K562 (cell line): ENCODE data around the gene SMG9. TPM values are rescaled to one million over a fixed set of nuclear protein-coding genes. Genes with fewer than 3 reads are reported as not detected.

Experiments used
- ATAC-seq: fragments of 200-7000 bp; cut with Tn5 transposase; 3 replicates; pipeline ENCODE4 v1.9.1; 2020; ENCODE audit warnings: moderate library complexity
- BruUV-seq: library from RNA; stranded (reverse); fragments of 400-500 nt; replicated peaks from 2 replicates; lab custom pipeline; 2021; lab: Mats Ljungman, UMichigan
- CTCF ChIA-PET: fragments of 300-600 bp; formaldehyde crosslinking; extraction: SDS; loops from one replicate; lab custom pipeline; 2021; ENCODE audit warnings: low intra/inter-chr PET ratio; lab: Yijun Ruan, JAX
- POLR2A ChIA-PET: fragments of 300-600, 350-650 bp; sonication (Branson Sonifier 250); formaldehyde crosslinking; extraction: SDS; loops from one replicate; lab custom pipeline; 2021; ENCODE audit warnings: antibody characterized with exemption, inconsistent platforms; lab: Yijun Ruan, JAX
- DNase-seq, 4 experiments: peaks; one replicate each; pipeline versions ENCODE4 v3.0.0 to v3.0.0-alpha.2; 2011 to 2018; ENCODE audit warnings: low spot score in 3 of 4, mixed read lengths in 3 of 4; ENCODE audit errors: extremely low read depth in 1 of 4
- FAIRE-seq: peaks from 2 replicates; lab custom pipeline; 2011; peaks lifted over from hg19 to GRCh38; lab: Jason Lieb, UNC
- H2AFZ ChIP-seq: 2 replicates; pipeline ENCODE4 v1.6.0; 2011; ENCODE audit warnings: low read depth, low read length, control low read depth, inconsistent platforms
- H3K27ac ChIP-seq: fragments of 200-600 bp; 3 replicates; pipeline ENCODE4 v1.8.0; 2011; ENCODE audit warnings: low read depth, mild to moderate bottlenecking, control low read depth, inconsistent platforms, low read length, moderate library complexity, mixed read lengths; ENCODE audit errors: extremely low read depth
- H3K27me3 ChIP-seq, 2 experiments: fragments of 300-600 bp in 1 of 2; 2 replicates in 1 of 2; 3 replicates in 1 of 2; pipeline versions ENCODE4 v1.6.0 to v1.8.0; 2011; ENCODE audit warnings: inconsistent platforms in 2 of 2, low read length in 2 of 2, mild to moderate bottlenecking in 1 of 2, mixed read lengths in 1 of 2, moderate library complexity in 1 of 2; ENCODE audit not compliant: control insufficient read depth in 2 of 2, insufficient read depth in 2 of 2
- H3K36me3 ChIP-seq: fragments of 300-600 bp; 3 replicates; pipeline ENCODE4 v1.8.0; 2011; ENCODE audit warnings: mild to moderate bottlenecking, low read length, inconsistent platforms; ENCODE audit not compliant: control insufficient read depth, insufficient read depth
- H3K4me1 ChIP-seq, 2 experiments: fragments of 200-600 bp in 1 of 2; replicated peaks in 1 of 2; 2 replicates in 1 of 2; 3 replicates in 1 of 2; pipeline versions ENCODE4 v1.5.1 to v1.8.0; 2011; ENCODE audit warnings: inconsistent platforms in 2 of 2, low read length in 2 of 2, mild to moderate bottlenecking in 1 of 2, mixed read lengths in 1 of 2, moderate library complexity in 1 of 2; ENCODE audit not compliant: control insufficient read depth in 2 of 2, insufficient read depth in 2 of 2
- H3K4me2 ChIP-seq: 2 replicates; pipeline ENCODE4 v1.6.1; 2011; ENCODE audit warnings: low read length, control low read depth, inconsistent platforms, mixed read lengths; ENCODE audit not compliant: insufficient read depth
- H3K4me3 ChIP-seq: fragments of 200-600 bp; sonication (generic), shearing (Covaris generic); 2 replicates; pipeline ENCODE4 v1.5.1; 2016; ENCODE audit warnings: control low read depth, inconsistent platforms
- H3K79me2 ChIP-seq: fragments of 200-600 bp; 3 replicates; pipeline ENCODE4 v1.8.0; 2011; ENCODE audit warnings: low read length, inconsistent platforms; ENCODE audit not compliant: control insufficient read depth, insufficient read depth
- H3K9ac ChIP-seq, 2 experiments: 2 replicates each; pipeline versions ENCODE4 v1.6.0 to v1.6.1; 2011; ENCODE audit warnings: low read depth in 2 of 2, low read length in 2 of 2, control low read depth in 1 of 2, inconsistent platforms in 1 of 2, mild to moderate bottlenecking in 1 of 2, mixed read lengths in 1 of 2; ENCODE audit not compliant: insufficient read depth in 1 of 2
- H3K9me1 ChIP-seq: one replicate; pipeline ENCODE4 v1.6.0; 2011; ENCODE audit warnings: inconsistent platforms, mild to moderate bottlenecking, low read length, moderate library complexity; ENCODE audit not compliant: control insufficient read depth, insufficient read depth
- H3K9me3 ChIP-seq: replicated peaks from 2 replicates; pipeline ENCODE4 v1.5.1; 2011; ENCODE audit warnings: low read depth, low read length, inconsistent platforms; ENCODE audit not compliant: control insufficient read depth, insufficient read depth
- H4K20me1 ChIP-seq: replicated peaks from 2 replicates; pipeline ENCODE4 v1.6.1; 2011; ENCODE audit warnings: low read length, inconsistent platforms, mixed read lengths; ENCODE audit not compliant: control insufficient read depth, insufficient read depth
- ADNP ChIP-seq: fragments of 200-800 bp; sonication (Bioruptor generic); IDR thresholded peaks from 2 replicates; pipeline ENCODE4 v1.6.1; 2016; ENCODE audit warnings: missing genetic modification characterization, missing compliant biosample characterization
- ARID1B ChIP-seq: fragments of 450-650 bp; IDR thresholded peaks from 2 replicates; pipeline ENCODE4 v1.6.1; 2016; ENCODE audit warnings: antibody characterized with exemption, mild to moderate bottlenecking, inconsistent platforms
- CEBPG ChIP-seq, 3 experiments: fragments of 200-800 bp in 1 of 3; sonication (Bioruptor generic) in 1 of 3; sonication (generic) in 1 of 3; formaldehyde crosslinking in 1 of 3; IDR thresholded peaks in 2 of 3; conservative IDR thresholded peaks in 1 of 3; 2 replicates each; pipeline versions ENCODE4 v1.6.1 to v1.8.0; 2016 to 2022; ENCODE audit warnings: missing compliant biosample characterization in 2 of 3, missing genetic modification characterization in 2 of 3, mild to moderate bottlenecking in 1 of 3, missing genetic modification reagents in 1 of 3
- FOSL1 ChIP-seq: fragments of 200-800 bp; sonication (Bioruptor generic); conservative IDR thresholded peaks from 2 replicates; pipeline ENCODE4 v1.6.1; 2016; ENCODE audit warnings: missing genetic modification characterization, missing compliant biosample characterization
- JUND ChIP-seq, 2 experiments: IDR thresholded peaks; 2 replicates in 1 of 2; 3 replicates in 1 of 2; pipeline ENCODE4 v1.6.1; 2011; ENCODE audit warnings: borderline replicate concordance in 2 of 2, low read depth in 2 of 2, low read length in 2 of 2, improper control_type of control experiment in 1 of 2, missing biosample characterization in 1 of 2, missing genetic modification characterization in 1 of 2, missing genetic modification reagents in 1 of 2
- KDM1A ChIP-seq, 2 experiments: fragments of 450-650 bp; IDR thresholded peaks; 2 replicates each; pipeline ENCODE4 v1.6.1; 2016; ENCODE audit warnings: mild to moderate bottlenecking in 2 of 2
- KLF16 ChIP-seq: IDR thresholded peaks from 2 replicates; pipeline ENCODE4 v1.6.1; 2016; ENCODE audit warnings: antibody characterized with exemption
- NFIX ChIP-seq: fragments of 250-450 bp; sonication (Bioruptor Pico); IDR thresholded peaks from 2 replicates; pipeline ENCODE4 v1.4.0; 2020; ENCODE audit warnings: low read depth, mild to moderate bottlenecking, moderate library complexity
- RB1 ChIP-seq: fragments of 450-650 bp; IDR thresholded peaks from 2 replicates; pipeline ENCODE4 v1.6.1; 2017; ENCODE audit warnings: low read depth, mild to moderate bottlenecking
- RBM25 ChIP-seq: fragments of 200-400 bp; formaldehyde crosslinking; IDR thresholded peaks from 2 replicates; pipeline ENCODE4 v1.6.1; 2018; ENCODE audit warnings: low read length, low read depth, moderate library complexity; ENCODE audit not compliant: severe bottlenecking
- STAG1 ChIP-seq: sonication (generic); formaldehyde crosslinking; IDR thresholded peaks from 2 replicates; pipeline ENCODE4 v1.5.0; 2020; ENCODE audit warnings: missing genetic modification reagents, borderline replicate concordance
- ZNF121 ChIP-seq: sonication (generic); formaldehyde crosslinking; conservative IDR thresholded peaks from 2 replicates; pipeline ENCODE4 v1.8.0; 2022; ENCODE audit warnings: missing genetic modification reagents
- ZNF76 ChIP-seq: fragments of 250-450 bp; sonication (Bioruptor Pico); IDR thresholded peaks from 2 replicates; pipeline ENCODE4 v1.4.0; 2020; ENCODE audit warnings: mild to moderate bottlenecking, moderate library complexity, borderline replicate concordance
- WGBS: fragments of 100-300 bp; shearing (Covaris generic); methylation state at CpG from one replicate; pipeline ENCODE4 v1.1.6; 2016; ENCODE audit warnings: low coverage, mixed read lengths; ENCODE audit not compliant: insufficient coverage; ENCODE audit errors: missing lambda C conversion rate; 5-methylcytosine and 5-hydroxymethylcytosine counted together
- in situ Hi-C: fragments of 300-500 bp; cut with MboI; formaldehyde crosslinking; loops from 4 replicates; pipeline ENCODE4 v1.15.0; 2018; ENCODE audit warnings: inconsistent platforms, mixed read lengths
- intact Hi-C: fragments of 100-400 bp; cut with micrococcal nuclease; formaldehyde crosslinking; loops from 2 replicates; pipeline ENCODE4 v1.14.2; 2022
- polyA plus RNA-seq, 8 experiments: library from polyadenylated mRNA; depleted of rRNA in 4 of 8; stranded (reverse) in 5 of 8; unstranded in 3 of 8; fragments of >200 nt; fragmentation: Nextera tagmentation in 2 of 8; fragmentation: Illumina TruSeq in 1 of 8; extraction: Ambion mirVana in 2 of 8; extraction: Trizol in 1 of 8; gene quantifications; 2 replicates each; pipeline versions ENCODE4 v1.2.1 to v1.2.3, GENCODE V29; 2011 to 2014; ENCODE audit warnings: inconsistent platforms in 1 of 8, missing spikeins in 1 of 8
- total RNA-seq, 7 experiments: library from RNA; depleted of rRNA in 6 of 7; stranded (reverse); fragments of >200 nt in 6 of 7; fragmentation: Illumina TruSeq in 2 of 7; extraction: Trizol in 2 of 7; gene quantifications; 2 replicates each; pipeline versions ENCODE4 v1.2.1 to v1.2.3, GENCODE V29; 2011 to 2021; ENCODE audit warnings: low replicate concordance in 1 of 7
- TF ChIP-seq, protein P1 (sequence below), 2 experiments: fragments of 450-650 bp in 1 of 2; sonication (generic) in 1 of 2; formaldehyde crosslinking in 1 of 2; IDR thresholded peaks in 1 of 2; conservative IDR thresholded peaks in 1 of 2; 2 replicates each; pipeline versions ENCODE4 v1.6.1 to v1.8.1; 2016 to 2023; ENCODE audit warnings: mild to moderate bottlenecking in 2 of 2, moderate library complexity in 2 of 2, inconsistent platforms in 1 of 2, missing genetic modification reagents in 1 of 2
- TF ChIP-seq, protein P2 (sequence below): sonication (generic); formaldehyde crosslinking; IDR thresholded peaks from 2 replicates; pipeline ENCODE4 v1.5.0; 2020; ENCODE audit warnings: missing genetic modification reagents
- TF ChIP-seq, protein P3 (sequence below): fragments of 250-450 bp; sonication (Bioruptor Pico); IDR thresholded peaks from 2 replicates; pipeline ENCODE4 v1.5.0; 2020; ENCODE audit warnings: mild to moderate bottlenecking, borderline replicate concordance

SMG9 gene
- total and polyA plus RNA-seq, 9 of the 15 experiments (the other 6 are each of a cell fraction or from before 2014, with no cell fraction given), result 1.7 to 79.7 (median 40.2) TPM

DNA sequence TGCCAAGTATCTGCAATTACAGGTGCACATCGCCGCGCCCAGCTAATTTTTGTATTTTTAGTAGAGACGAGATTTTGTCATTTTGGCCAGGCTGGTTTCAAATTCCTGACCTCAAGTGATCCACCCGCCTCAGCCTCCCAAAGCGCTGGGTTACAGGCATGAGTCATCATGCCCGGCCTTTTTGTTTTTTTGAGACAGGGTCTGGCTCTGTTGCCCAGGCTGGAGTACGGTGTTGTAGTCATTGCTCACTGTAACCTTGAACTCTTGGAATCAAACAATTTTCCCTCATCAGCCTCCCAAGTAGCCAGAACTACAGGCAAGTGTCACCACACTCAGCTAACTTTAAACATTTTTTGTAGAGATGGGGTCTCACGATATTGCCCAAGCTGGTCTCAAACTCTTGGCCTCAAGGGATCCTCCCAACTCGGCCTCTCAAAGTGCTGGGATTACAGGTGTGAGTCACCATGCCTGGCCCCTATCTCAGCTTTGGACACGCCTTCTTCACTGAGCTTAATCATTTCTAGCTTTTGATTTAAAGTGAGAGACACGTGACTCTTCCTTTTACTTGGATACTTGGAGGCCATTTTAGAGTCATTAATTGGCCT, 42.9 kb downstream of the SMG9 start:
- no peaks in the 10 kb centered on the region for H3K79me2 ChIP-seq
- FAIRE-seq (peak; percentile 23), ATAC-seq (peak; percentile 39; the same call in 1 of the 3 replicates), DNase-seq (no peak)
- no peak overlapping the region for H3K27ac ChIP-seq
- H2AFZ ChIP-seq, result no peak overlapping the region
- 10% methylated on average over 12 of the region's 12 CpGs for WGBS
- no peaks in the 10 kb centered on the region for H3K9me3 ChIP-seq
- in situ Hi-C loops (no loop called here), intact Hi-C loops (no loop called here)
- no peaks in the 10 kb centered on the region for H3K9me1 ChIP-seq
- CTCF ChIA-PET, result no interaction called here
- no peak overlapping the region for H3K4me2 ChIP-seq
- no peaks in the 10 kb centered on the region for H4K20me1 ChIP-seq
- no TSS peak for BruUV-seq
- POLR2A ChIA-PET, result no interaction called here
- peaks cover 3 to 15% of the 10 kb centered on the region in 2 experiments; a peak in 2 of 5 replicates for H3K27me3 ChIP-seq
- H3K36me3 ChIP-seq, result no peaks in the 10 kb centered on the region
- no peak overlapping the region for H3K9ac ChIP-seq
- H3K4me3 ChIP-seq, result no peak overlapping the region
- H3K4me1 ChIP-seq, result peaks cover 0 to 5% of the 10 kb centered on the region in 2 experiments; a peak in 1 of 5 replicates
- TF ChIP-seq ARID1B, result 0 out of 2 replicates have a peak, but pooled peaks have one; percentile 11
- TF ChIP-seq CEBPG (CRISPR knock-in tag; IDR thresholded peaks at IDR 0.05), result no peak
- 0 out of 4 replicates have a peak, but pooled peaks of 1 of the 2 experiments have one; percentile 20 for TF ChIP-seq CEBPG (tag; conservative IDR thresholded peaks at IDR 0.05 in 1 of 2, IDR thresholded peaks at IDR 0.05 in 1 of 2)
- TF ChIP-seq, protein P1, sequence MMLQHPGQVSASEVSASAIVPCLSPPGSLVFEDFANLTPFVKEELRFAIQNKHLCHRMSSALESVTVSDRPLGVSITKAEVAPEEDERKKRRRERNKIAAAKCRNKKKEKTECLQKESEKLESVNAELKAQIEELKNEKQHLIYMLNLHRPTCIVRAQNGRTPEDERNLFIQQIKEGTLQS (IDR thresholded peaks at IDR 0.05), result peak; percentile 84
- TF ChIP-seq, protein P1 (CRISPR knock-in tag; conservative IDR thresholded peaks at IDR 0.05), result no peak
- peak; percentile 65 for TF ChIP-seq ADNP
- TF ChIP-seq, protein P2, sequence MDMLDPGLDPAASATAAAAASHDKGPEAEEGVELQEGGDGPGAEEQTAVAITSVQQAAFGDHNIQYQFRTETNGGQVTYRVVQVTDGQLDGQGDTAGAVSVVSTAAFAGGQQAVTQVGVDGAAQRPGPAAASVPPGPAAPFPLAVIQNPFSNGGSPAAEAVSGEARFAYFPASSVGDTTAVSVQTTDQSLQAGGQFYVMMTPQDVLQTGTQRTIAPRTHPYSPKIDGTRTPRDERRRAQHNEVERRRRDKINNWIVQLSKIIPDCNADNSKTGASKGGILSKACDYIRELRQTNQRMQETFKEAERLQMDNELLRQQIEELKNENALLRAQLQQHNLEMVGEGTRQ (CRISPR knock-in tag), result 0 out of 2 replicates have a peak, but pooled peaks have one; percentile 28
- no peak for TF ChIP-seq STAG1 (CRISPR knock-in tag)
- TF ChIP-seq ZNF76 (CRISPR knock-in tag), result no peak
- TF ChIP-seq KLF16, result no peak
- TF ChIP-seq ZNF121 (CRISPR knock-in tag), result peak; percentile 98
- no peak for TF ChIP-seq RB1
- TF ChIP-seq FOSL1 (tag), result peak; percentile 87
- peak; percentile 53 for TF ChIP-seq RBM25
- TF ChIP-seq, protein P3, sequence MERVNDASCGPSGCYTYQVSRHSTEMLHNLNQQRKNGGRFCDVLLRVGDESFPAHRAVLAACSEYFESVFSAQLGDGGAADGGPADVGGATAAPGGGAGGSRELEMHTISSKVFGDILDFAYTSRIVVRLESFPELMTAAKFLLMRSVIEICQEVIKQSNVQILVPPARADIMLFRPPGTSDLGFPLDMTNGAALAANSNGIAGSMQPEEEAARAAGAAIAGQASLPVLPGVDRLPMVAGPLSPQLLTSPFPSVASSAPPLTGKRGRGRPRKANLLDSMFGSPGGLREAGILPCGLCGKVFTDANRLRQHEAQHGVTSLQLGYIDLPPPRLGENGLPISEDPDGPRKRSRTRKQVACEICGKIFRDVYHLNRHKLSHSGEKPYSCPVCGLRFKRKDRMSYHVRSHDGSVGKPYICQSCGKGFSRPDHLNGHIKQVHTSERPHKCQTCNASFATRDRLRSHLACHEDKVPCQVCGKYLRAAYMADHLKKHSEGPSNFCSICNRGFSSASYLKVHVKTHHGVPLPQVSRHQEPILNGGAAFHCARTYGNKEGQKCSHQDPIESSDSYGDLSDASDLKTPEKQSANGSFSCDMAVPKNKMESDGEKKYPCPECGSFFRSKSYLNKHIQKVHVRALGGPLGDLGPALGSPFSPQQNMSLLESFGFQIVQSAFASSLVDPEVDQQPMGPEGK (CRISPR knock-in tag), result no peak
- TF ChIP-seq NFIX (CRISPR knock-in tag), result no peak
- peak; percentile 55 to 64 for TF ChIP-seq KDM1A (IDR thresholded peaks at IDR 0.05)
- TF ChIP-seq JUND (IDR thresholded peaks at IDR 0.05; ENCODE audit: borderline replicate concordance, low read depth, low read length), result peak; percentile 55; the same call in 1 of the 2 replicates
- peak; percentile 75; the same call in 2 of the 3 replicates for TF ChIP-seq JUND (tag; IDR thresholded peaks at IDR 0.05; ENCODE audit: borderline replicate concordance, low read depth, low read length)
